ENCODE data around the gene FCGR1A.
"Not testable (repeated sequence)": the region's sequence is repeated elsewhere in the genome, so short reads cannot be mapped to it uniquely, and the experiment has no call there.

FCGR1A gene

GRCh38 chr1:149831764-149832315 is 49.3 kb downstream of the FCGR1A start:
- DNase-seq (ENCODE audit: extremely low read depth in 1 of 2, low read depth in 1 of 2): not testable (repeated sequence)

- DNase-seq (ENCODE audit: extremely low read depth in 1 of 2, low read depth in 1 of 2): not testable (repeated sequence)
These were observed 50.0 kb downstream of the FCGR1A start for GRCh38 chr1:149832316-149833126.

GRCh38 chr1:149833144-149833543 is 50.6 kb downstream of the FCGR1A start:
- DNase-seq (ENCODE audit: extremely low read depth in 1 of 2, low read depth in 1 of 2): not testable (repeated sequence)

DNA sequence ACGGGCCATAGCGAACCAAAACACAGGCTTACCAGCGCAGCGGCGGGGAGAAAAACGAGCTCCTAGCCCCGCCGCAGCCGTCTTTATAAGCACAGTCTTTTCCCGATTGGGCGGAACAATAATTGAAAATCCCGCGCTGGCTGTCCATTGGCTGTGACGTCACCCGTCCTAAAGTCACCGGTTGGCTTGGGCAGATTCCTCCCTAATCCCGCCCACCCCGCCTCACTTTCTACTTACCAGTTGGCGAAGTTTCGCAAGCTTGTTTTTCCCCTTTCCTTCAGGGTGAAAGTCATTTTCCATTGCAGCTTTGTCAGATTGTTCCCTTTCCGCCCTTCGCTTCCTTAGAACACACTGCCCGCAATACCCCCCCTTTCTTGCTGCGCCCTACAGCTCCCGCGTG is 58.7 kb downstream of the FCGR1A start:
- DNase-seq (ENCODE audit: extremely low read depth in 1 of 2, low read depth in 1 of 2): not testable (repeated sequence)

All from activated CD8-positive, alpha-beta memory T cell treated with anti-CD3 and anti-CD28 coated beads for 1 hour (primary cell).